Adipose tissue (tissue), 3 donors: ENCODE measurements around the gene MARCHF7. TPM values are rescaled to one million over a fixed set of nuclear protein-coding genes. Genes with fewer than 3 reads are reported as not detected.
"Not testable (repeated sequence)": the region's sequence is repeated elsewhere in the genome, so short reads cannot be mapped to it uniquely, and the experiment has no call there.

Source experiments
- H3K27ac ChIP-seq: one replicate; pipeline ENCODE4 v1.5.1; 2013; ENCODE audit warnings: low read depth, low read length
- WGBS, 3 donors: extraction: QIAGEN DNeasy Blood & Tissue Kit; methylation state at CpG; one replicate each; pipeline ENCODE4 v1.1.7; 2013; 5-methylcytosine and 5-hydroxymethylcytosine counted together
- polyA plus RNA-seq, 3 donors: library from polyadenylated mRNA; stranded (reverse); fragments of 200-250 nt; gene quantifications; one replicate each; pipeline ENCODE4 v1.2.3, GENCODE V29; 2013
- donor health status: healthy with polysubstance abuse.
- donor health status: Bipolar disorder and iron deficiency.
- donor health status: healthy.

Gene MARCHF7
- polyA plus RNA-seq, 3 donors = 12.0 to 40.6 (median 19.8) TPM

DNA sequence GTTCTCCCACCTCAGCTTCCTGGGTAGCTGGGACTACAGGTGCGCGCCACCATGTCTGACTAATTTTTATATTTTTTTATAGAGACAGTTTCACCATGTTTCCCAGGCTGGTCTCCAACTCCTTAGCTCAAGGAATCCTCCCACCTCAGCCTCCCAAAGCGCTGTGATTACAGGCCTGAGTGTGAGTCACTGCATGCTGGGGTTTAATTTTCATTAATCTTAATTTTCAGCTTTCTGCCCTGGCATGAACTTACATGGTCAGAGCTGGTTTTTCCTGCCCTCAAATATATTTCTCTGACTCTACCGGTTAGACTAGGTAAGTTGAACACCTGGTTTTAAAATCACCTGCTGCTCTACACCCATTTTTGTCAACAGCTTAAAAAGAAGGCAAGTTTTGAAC lies 3.1 kb downstream of the MARCHF7 start:
- H3K27ac ChIP-seq = no peak overlapping the region
- WGBS, 3 donors = 78 to 89% (median 87%) methylated on average over 4 of the region's 4 CpGs

DNA sequence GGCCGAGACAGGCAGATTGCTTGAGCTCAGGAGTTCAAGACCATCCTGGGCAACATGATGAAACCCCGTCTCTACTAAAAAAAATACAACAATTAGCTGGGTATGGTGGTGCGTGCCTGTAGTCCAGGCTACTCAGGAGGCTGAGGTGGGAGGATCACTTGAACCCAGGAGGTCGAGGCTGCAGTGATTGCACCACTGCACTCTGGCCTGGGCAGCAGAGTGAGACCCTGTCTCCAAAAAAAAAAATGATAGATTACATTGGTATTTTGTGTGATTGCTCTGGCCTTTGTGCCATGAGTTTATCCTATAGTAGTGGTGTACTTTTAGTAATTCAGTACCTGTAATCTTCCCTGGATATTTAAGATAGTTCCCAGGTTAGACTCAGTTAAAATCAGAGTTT lies 4.1 kb downstream of the MARCHF7 start:
- 96 to 98% (median 97%) methylated on average over 4 of the region's 4 CpGs for WGBS, 3 donors
- H3K27ac ChIP-seq = not testable (repeated sequence)

DNA sequence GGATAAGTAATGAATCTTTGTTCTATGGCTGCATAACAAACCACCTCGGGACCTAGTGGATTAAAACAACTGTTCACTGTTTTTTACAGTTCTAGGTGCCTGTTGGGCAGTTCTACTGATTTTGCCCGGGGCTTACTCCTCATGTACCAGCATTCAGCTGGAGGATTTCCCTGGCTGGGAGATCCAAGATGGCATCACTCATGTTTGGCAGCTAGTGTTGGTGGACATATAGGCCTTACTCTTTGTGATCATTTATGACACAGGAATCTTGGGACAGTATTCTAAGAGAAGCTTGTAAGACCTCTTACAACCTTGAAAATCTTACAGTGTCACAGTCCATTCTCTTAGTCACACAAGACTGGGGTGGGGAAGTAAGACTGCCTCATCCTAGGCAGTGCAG lies 4.6 kb downstream of the MARCHF7 start:
- WGBS, 3 donors = 89 to 96% (median 91%) methylated on average over 2 of the region's 2 CpGs
- no peak overlapping the region for H3K27ac ChIP-seq

- 95 to 96% (median 96%) methylated on average over 10 of the region's 10 CpGs for WGBS, 3 donors
- H3K27ac ChIP-seq = no peak overlapping the region
These were observed 8.4 kb downstream of the MARCHF7 start for GRCh38 chr2:159720676-159721075.

- WGBS, 3 donors = 83 to 88% (median 84%) methylated on average over 2 of the region's 2 CpGs
- H3K27ac ChIP-seq = no peak overlapping the region
These were observed 10.3 kb downstream of the MARCHF7 start for GRCh38 chr2:159722580-159722979.

GRCh38 chr2:159724795-159725572 lies 12.7 kb downstream of the MARCHF7 start:
- H3K27ac ChIP-seq = not testable (repeated sequence)
- WGBS, 3 donors = 79 to 87% (median 87%) methylated on average over 6 of the region's 6 CpGs

GRCh38 chr2:159725713-159726112 lies 13.4 kb downstream of the MARCHF7 start:
- H3K27ac ChIP-seq = no peak overlapping the region
- WGBS, 3 donors = 88 to 96% (median 93%) methylated on average over 3 of the region's 3 CpGs

- no peak overlapping the region for H3K27ac ChIP-seq
- 48 to 62% (median 60%) methylated on average over 3 of the region's 3 CpGs for WGBS, 3 donors
These were observed 16.3 kb downstream of the MARCHF7 start for GRCh38 chr2:159728629-159729028.

DNA sequence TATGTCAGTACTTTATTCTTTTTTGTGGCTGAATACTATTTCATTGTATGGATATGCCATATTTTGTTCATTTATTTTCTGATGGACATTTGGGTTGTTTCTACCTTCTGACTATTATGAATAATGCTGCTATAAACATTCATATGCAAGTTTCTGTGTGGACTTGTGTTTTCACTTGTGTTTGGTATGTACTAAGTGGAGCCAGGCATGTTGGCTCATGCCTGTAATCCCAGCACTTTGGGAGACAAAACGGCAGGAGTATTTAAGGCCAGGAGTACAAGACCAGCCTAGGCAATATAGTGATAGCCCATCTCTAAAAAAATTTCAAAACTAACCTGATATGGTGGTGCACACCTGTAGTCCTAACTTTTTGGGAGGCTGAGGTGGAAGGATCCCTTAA lies 23.3 kb downstream of the MARCHF7 start:
- H3K27ac ChIP-seq = no peak overlapping the region
- 91 to 96% (median 92%) methylated on average over 1 of the region's 1 CpG for WGBS, 3 donors

GRCh38 chr2:159736048-159736447 lies 23.7 kb downstream of the MARCHF7 start:
- WGBS, 3 donors = 75 to 91% (median 76%) methylated on average over 3 of the region's 3 CpGs

DNA sequence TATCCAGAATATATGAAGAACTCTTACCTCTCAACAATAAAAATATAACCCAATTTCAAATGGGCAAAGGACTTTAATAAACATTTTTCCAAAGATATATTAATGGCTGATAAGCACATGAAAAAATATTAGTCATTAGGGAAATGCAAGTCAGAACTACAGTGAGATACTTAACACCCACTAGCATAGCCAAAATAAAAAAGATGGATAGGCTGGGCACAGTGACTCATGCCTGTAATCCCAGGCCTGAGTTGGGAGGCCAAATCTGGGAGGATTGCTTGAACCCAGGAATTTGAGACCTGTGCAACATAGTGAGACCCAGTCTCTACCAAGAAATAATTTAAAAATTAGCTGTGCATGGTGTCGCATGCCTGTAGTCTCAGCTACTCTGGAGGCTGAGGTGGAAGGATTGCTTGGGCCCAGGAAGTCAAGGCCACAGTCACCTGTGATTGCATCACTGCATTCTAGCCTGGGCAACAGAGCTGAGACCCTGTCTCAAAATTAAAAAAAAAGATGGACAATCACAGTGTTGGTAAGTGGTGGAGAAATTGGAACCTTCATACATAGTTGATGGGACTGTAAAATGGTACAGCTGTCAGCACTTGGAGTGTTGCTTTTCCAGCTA lies 25.1 kb downstream of the MARCHF7 start:
- WGBS, 3 donors = 91 to 98% (median 97%) methylated on average over 1 of the region's 1 CpG
- no peak overlapping the region for H3K27ac ChIP-seq

More at GRCh38 chr2:159736048-159736447, 23.7 kb downstream of the MARCHF7 start:
- no peak overlapping the region for H3K27ac ChIP-seq

- WGBS, 3 donors = 96 to 98% (median 97%) methylated on average over 11 of the region's 11 CpGs
- H3K27ac ChIP-seq = no peak overlapping the region
These were observed 25.6 kb downstream of the MARCHF7 start for GRCh38 chr2:159737917-159738296.

- H3K27ac ChIP-seq = no peak overlapping the region
- WGBS, 3 donors = 92 to 95% (median 93%) methylated on average over 15 of the region's 15 CpGs
These were observed 26.4 kb downstream of the MARCHF7 start for GRCh38 chr2:159738509-159739390.

GRCh38 chr2:159742846-159743245 lies 30.5 kb downstream of the MARCHF7 start:
- WGBS, 3 donors = 93 to 97% (median 94%) methylated on average over 6 of the region's 6 CpGs
- no peak overlapping the region for H3K27ac ChIP-seq

DNA sequence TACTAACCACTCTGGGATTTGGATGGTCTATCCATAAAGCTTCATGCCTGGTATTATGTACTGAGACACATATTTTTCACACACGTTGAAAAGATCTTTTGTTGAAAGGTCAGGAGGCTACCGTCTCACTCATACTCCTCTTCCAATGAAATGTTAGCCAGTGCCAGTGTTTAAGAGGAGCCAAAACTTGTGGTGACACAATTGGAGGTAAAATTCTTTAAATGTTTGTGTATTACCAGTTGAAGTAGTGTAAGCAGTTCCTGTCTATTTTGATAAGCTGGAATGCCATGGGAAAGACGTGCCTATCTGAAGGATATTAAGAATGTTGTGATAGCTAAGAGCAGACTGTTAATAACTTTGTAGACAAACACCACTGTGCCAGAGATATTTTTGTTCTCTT lies 32.1 kb downstream of the MARCHF7 start:
- no peak overlapping the region for H3K27ac ChIP-seq
- 42 to 81% (median 69%) methylated on average over 3 of the region's 3 CpGs for WGBS, 3 donors

DNA sequence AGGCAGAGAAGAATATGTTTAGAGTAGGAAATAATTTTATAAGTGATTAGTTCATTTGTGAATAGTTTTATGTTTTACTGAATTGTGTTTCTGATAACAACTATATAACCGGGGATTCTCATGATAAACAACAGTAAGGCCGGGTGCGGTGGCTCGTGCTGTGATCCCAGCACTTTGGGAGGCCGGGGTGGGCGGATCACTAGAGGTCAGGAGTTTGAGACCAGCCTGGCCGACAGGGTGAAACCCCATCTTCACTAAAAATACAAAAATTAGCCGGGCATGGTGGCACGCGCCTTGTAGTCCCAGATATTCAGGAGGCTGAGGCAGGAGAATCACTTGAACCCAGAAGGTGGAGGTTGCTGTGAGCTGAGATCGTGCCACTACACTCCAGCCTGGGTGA lies 32.9 kb downstream of the MARCHF7 start:
- not testable (repeated sequence) for H3K27ac ChIP-seq
- 90 to 98% (median 94%) methylated on average over 11 of the region's 11 CpGs for whole genome bisulfite sequencing, 3 donors

GRCh38 chr2:159748089-159748488 lies 35.8 kb downstream of the MARCHF7 start:
- 95 to 98% (median 98%) methylated on average over 9 of the region's 9 CpGs for WGBS, 3 donors
- no peak overlapping the region for H3K27ac ChIP-seq

DNA sequence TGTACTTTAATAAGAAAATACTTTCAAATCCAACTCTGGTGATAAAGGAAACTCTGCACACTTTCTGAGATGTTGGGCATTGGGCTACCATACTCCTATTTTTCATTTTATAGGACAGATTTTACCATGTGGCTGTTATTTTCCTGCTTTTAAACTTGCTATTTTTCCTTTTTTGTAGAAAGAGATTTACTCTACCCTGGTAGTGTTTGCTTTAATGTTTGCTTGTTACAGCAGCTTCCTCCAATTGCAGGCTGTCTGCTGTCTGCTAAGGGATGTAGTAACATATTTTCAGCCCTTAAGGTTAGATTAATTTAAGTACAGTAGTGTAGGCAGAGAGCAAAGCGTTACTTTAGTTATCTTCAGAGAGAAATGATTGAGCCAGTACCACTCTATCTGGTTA lies 38.6 kb downstream of the MARCHF7 start:
- 71 to 100% (median 93%) methylated on average over 1 of the region's 1 CpG for WGBS, 3 donors
- H3K27ac ChIP-seq = no peak overlapping the region

GRCh38 chr2:159753797-159754196 lies 41.5 kb downstream of the MARCHF7 start:
- H3K27ac ChIP-seq = no peak overlapping the region
- WGBS, 3 donors = 58 to 84% (median 58%) methylated on average over 4 of the region's 4 CpGs
